ENCODE results near the gene RAB44. TPM values are rescaled to one million over a fixed set of nuclear protein-coding genes. Genes with fewer than 3 reads are reported as not detected.

RAB44 gene
- total and polyA plus RNA-seq, 2 of the 4 experiments (the other 2 are of a cell fraction): 0.03 TPM; not detected in 1

Small RNAs within 50 kb of the gene (microRNA-seq; reads per million reads assigned to microRNA genes)
- not detected for gene RF00019 (ENCODE audit: insufficient read depth, insufficient read length)

Small RNAs within 50 kb of the gene (small RNA-seq; reads per million reads assigned to genes)
- gene RF00019: 0 reads per million in 5 experiments

Other genes starting within 250 kb of the RAB44 start
- gene STK38, start 150.3 kb upstream of the RAB44 start, total RNA-seq (2012; rRNA removed): 9.7 and 10.6 TPM in 2 replicates
- 14.6 and 19.7 TPM in 2 replicates for gene STK38, start 150.3 kb upstream of the RAB44 start, polyA plus RNA-seq (2012; rRNA removed)
- 237 and 256 TPM in 2 replicates for gene SRSF3, start 103.5 kb upstream of the RAB44 start, total RNA-seq (2012; rRNA removed)
- gene SRSF3, start 103.5 kb upstream of the RAB44 start, polyA plus RNA-seq (2012; rRNA removed): 297 and 394 TPM in 2 replicates
- 155 and 171 TPM in 2 replicates for gene CDKN1A, start 19.1 kb upstream of the RAB44 start, total RNA-seq (2012; rRNA removed)
- 558 and 576 TPM in 2 replicates for gene CDKN1A, start 19.1 kb upstream of the RAB44 start, polyA plus RNA-seq (2012; rRNA removed)
- not detected in 2 replicates for gene CPNE5, start 141.6 kb downstream of the RAB44 start, total RNA-seq (2012; rRNA removed)
- 0.07 and 0.10 TPM in 2 replicates for gene CPNE5, start 141.6 kb downstream of the RAB44 start, polyA plus RNA-seq (2012; rRNA removed)
- 50.5 and 58.4 TPM in 2 replicates for gene PPIL1, start 177.0 kb downstream of the RAB44 start, total RNA-seq (2012; rRNA removed)
- gene PPIL1, start 177.0 kb downstream of the RAB44 start, polyA plus RNA-seq (2012; rRNA removed): 25.9 and 28.4 TPM in 2 replicates
- 39.2 and 52.3 TPM in 2 replicates for gene C6orf89, start 188.1 kb downstream of the RAB44 start, total RNA-seq (2012; rRNA removed)
- 26.8 and 30.8 TPM in 2 replicates for gene C6orf89, start 188.1 kb downstream of the RAB44 start, polyA plus RNA-seq (2012; rRNA removed)

Data from IMR-90 (cell line).